ENCODE data around the gene TMPRSS3. TPM values are rescaled to one million over a fixed set of nuclear protein-coding genes. Genes with fewer than 3 reads are reported as not detected.

TMPRSS3 gene
- total RNA-seq, 2 donors from 2014 or later: not detected

DNA sequence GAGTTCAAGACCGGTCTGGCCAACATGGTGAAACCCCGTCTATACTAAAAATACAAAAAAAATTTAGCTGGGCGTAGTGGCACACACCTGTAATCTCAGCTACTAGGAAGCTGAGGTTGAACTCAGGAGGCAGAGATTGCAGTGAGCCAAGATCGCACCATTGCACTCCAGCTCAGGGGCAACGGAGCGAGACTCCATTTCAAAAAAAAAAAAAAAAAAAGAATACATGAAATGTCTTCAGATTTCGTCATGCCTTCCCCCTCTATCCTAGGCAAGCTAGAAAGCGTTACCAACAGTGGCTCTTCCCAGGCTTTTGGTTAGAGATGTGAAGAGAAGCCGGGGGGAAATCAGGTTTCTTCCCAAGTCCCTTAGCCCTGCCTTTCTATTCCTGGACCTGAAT is 33.2 kb downstream of the TMPRSS3 start:
- Histone ChIP-seq H3K9ac (ENCODE audit: extremely low read depth, low read length, poor library complexity, severe bottlenecking) (no peak overlapping the region), H3K4me1 (ENCODE audit: control insufficient read depth, insufficient read depth, low read length) (peaks cover 4% of the 10 kb centered on the region), H3K36me3 (ENCODE audit: control insufficient read depth, insufficient read depth, low read length) (no peaks in the 10 kb centered on the region), H3K4me3 (ENCODE audit: low read length) (no peak overlapping the region), H3K27ac (ENCODE audit: low read depth, low read length) (no peak overlapping the region), H3K27me3 (ENCODE audit: control insufficient read depth, insufficient read depth, low read length, poor library complexity, severe bottlenecking) (no peaks in the 10 kb centered on the region), H3K9me3 (ENCODE audit: control insufficient read depth, low read length) (no peaks in the 10 kb centered on the region)
- Mint-ChIP-seq H3K27me3 (ENCODE audit: insufficient read depth) (peaks cover 4% of the 10 kb centered on the region), H3K4me1 (peaks cover 11% of the 10 kb centered on the region), H3K36me3 (ENCODE audit: low read depth) (no peaks in the 10 kb centered on the region), H3K4me3 (no peak overlapping the region), H3K9me3 (peaks cover 16% of the 10 kb centered on the region), H3K27ac (no peak overlapping the region)
- DNase-seq: no peak
- 92 to 94% methylated on average over 3 to 8 of the region's 9 CpGs for WGBS, 2 experiments (ENCODE audit: insufficient coverage in 1 of 2, insufficient read length in 1 of 2)
- TF ChIP-seq, protein P1, sequence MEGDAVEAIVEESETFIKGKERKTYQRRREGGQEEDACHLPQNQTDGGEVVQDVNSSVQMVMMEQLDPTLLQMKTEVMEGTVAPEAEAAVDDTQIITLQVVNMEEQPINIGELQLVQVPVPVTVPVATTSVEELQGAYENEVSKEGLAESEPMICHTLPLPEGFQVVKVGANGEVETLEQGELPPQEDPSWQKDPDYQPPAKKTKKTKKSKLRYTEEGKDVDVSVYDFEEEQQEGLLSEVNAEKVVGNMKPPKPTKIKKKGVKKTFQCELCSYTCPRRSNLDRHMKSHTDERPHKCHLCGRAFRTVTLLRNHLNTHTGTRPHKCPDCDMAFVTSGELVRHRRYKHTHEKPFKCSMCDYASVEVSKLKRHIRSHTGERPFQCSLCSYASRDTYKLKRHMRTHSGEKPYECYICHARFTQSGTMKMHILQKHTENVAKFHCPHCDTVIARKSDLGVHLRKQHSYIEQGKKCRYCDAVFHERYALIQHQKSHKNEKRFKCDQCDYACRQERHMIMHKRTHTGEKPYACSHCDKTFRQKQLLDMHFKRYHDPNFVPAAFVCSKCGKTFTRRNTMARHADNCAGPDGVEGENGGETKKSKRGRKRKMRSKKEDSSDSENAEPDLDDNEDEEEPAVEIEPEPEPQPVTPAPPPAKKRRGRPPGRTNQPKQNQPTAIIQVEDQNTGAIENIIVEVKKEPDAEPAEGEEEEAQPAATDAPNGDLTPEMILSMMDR (conservative IDR thresholded peaks at IDR 0.05): no peak

DNA sequence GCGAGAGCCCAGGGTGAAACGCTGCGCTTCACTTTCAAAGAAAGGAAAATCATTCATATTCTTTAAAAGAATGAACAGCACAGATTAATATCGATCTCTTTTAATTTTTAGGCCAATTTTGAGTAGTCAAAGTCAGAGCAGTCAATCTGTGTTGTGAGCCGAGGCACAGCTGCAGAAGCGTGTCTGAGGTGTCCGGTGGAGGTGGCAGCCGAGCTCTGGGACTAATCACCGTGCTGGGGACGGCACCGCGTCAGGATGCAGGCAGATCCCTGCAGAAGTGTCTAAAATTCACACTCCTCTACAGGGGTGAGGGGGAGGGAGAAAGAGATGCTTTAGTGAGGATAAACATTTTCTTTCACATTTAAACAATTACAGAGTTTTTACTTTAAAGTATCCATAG is 33.7 kb downstream of the TMPRSS3 start:
- TF ChIP-seq, protein P1 (conservative IDR thresholded peaks at IDR 0.05): no peak
- no peak overlapping the region for H3K4me3 Mint-ChIP-seq
- Histone ChIP-seq H3K27ac (ENCODE audit: low read depth, low read length) (no peak overlapping the region), H3K4me3 (ENCODE audit: low read length) (no peak overlapping the region), H3K27me3 (ENCODE audit: control insufficient read depth, insufficient read depth, low read length, poor library complexity, severe bottlenecking) (no peaks in the 10 kb centered on the region), H3K36me3 (ENCODE audit: control insufficient read depth, insufficient read depth, low read length) (no peaks in the 10 kb centered on the region), H3K4me1 (ENCODE audit: control insufficient read depth, insufficient read depth, low read length) (peaks cover 4% of the 10 kb centered on the region), H3K9me3 (ENCODE audit: control insufficient read depth, low read length) (no peaks in the 10 kb centered on the region), H3K9ac (ENCODE audit: extremely low read depth, low read length, poor library complexity, severe bottlenecking) (no peak overlapping the region)
- no peaks in the 10 kb centered on the region for H3K36me3 Mint-ChIP-seq (ENCODE audit: low read depth)
- H3K4me1 Mint-ChIP-seq: peaks cover 9% of the 10 kb centered on the region
- H3K9me3 Mint-ChIP-seq: peaks cover 16% of the 10 kb centered on the region
- 94 to 97% methylated on average over 5 to 9 of the region's 12 CpGs for WGBS, 2 experiments (ENCODE audit: insufficient coverage in 1 of 2, insufficient read length in 1 of 2)
- no peak for DNase-seq
- H3K27ac Mint-ChIP-seq: no peak overlapping the region
- peaks cover 4% of the 10 kb centered on the region for H3K27me3 Mint-ChIP-seq (ENCODE audit: insufficient read depth)

DNA sequence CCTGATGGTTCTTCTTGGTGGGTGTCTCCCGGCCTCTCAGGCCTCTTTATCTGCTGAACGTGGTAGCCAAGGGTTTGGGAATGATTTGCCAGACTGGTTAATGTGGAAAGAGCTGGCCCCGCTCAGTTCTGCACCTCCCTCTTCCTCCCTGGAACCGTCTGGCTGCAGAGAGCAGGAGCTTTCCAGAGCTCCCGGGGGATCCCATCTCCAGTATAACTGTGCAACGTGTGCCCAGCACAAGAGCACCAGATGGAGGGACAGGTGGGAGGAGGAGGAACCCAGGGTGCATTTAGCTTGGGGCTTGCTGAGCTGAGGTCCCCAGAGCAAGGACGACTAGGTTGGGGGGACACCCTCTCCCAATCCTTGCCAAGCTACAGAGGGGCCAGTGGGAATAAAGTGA is 34.6 kb downstream of the TMPRSS3 start:
- H3K36me3 Mint-ChIP-seq (ENCODE audit: low read depth): no peaks in the 10 kb centered on the region
- no peaks in the 10 kb centered on the region for H3K9me3 ChIP-seq (ENCODE audit: control insufficient read depth, low read length)
- H3K36me3 ChIP-seq (ENCODE audit: control insufficient read depth, insufficient read depth, low read length): no peaks in the 10 kb centered on the region
- peaks cover 16% of the 10 kb centered on the region for H3K9me3 Mint-ChIP-seq
- peaks cover 4% of the 10 kb centered on the region for H3K27me3 Mint-ChIP-seq (ENCODE audit: insufficient read depth)
- H3K27ac ChIP-seq (ENCODE audit: low read depth, low read length): no peak overlapping the region
- no peak for DNase-seq
- H3K4me3 ChIP-seq (ENCODE audit: low read length): no peak overlapping the region
- H3K9ac ChIP-seq (ENCODE audit: extremely low read depth, low read length, poor library complexity, severe bottlenecking): no peak overlapping the region
- no peak overlapping the region for H3K4me3 Mint-ChIP-seq
- no peaks in the 10 kb centered on the region for H3K27me3 ChIP-seq (ENCODE audit: control insufficient read depth, insufficient read depth, low read length, poor library complexity, severe bottlenecking)
- no peak overlapping the region for H3K27ac Mint-ChIP-seq
- TF ChIP-seq, protein P1 (conservative IDR thresholded peaks at IDR 0.05): no peak
- WGBS, 2 experiments (ENCODE audit: insufficient coverage in 1 of 2, insufficient read length in 1 of 2): 70 to 84% methylated on average over 2 to 7 of the region's 7 CpGs
- H3K4me1 ChIP-seq (ENCODE audit: control insufficient read depth, insufficient read depth, low read length): no peaks in the 10 kb centered on the region
- peaks cover 5% of the 10 kb centered on the region for H3K4me1 Mint-ChIP-seq
